ENCODE data around the gene CHD6.

- TF ChIP-seq CTCF (IDR thresholded peaks at IDR 0.05), result no peak
- no peak for TF ChIP-seq POLR2A (IDR thresholded peaks at IDR 0.05)
Observed at GRCh38 chr20:41617902-41618806, at the start of gene CHD6.
